ENCODE results near the gene ARL16. TPM values are rescaled to one million over a fixed set of nuclear protein-coding genes. Genes with fewer than 3 reads are reported as not detected.
"Not testable (repeated sequence)": the region's sequence is repeated elsewhere in the genome, so short reads cannot be mapped to it uniquely, and the experiment has no call there.

Gene ARL16
- total RNA-seq, 1 experiment from 2014 or later: 46.7 TPM

DNA sequence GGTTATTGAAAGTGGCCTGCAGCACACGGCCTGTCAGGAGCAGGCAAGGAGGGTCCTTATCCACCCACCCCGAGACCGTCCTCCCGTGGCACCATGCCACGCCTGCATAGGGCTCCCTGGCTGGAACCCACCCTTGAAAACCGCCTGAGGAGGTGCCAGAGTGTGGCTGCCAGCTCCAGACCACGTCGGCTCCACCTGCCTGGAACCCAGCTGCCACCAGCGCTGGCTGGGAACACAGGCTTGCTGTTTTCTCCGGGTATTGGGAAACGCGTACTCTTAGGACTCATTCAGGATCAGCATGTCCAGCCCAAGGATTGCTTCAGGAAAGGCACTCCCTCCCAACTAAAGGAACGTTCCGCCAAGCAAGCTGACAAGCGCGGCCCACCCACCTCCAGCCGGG is 6.7 kb downstream of the ARL16 start (continued):
- TF ChIP-seq, protein P1, sequence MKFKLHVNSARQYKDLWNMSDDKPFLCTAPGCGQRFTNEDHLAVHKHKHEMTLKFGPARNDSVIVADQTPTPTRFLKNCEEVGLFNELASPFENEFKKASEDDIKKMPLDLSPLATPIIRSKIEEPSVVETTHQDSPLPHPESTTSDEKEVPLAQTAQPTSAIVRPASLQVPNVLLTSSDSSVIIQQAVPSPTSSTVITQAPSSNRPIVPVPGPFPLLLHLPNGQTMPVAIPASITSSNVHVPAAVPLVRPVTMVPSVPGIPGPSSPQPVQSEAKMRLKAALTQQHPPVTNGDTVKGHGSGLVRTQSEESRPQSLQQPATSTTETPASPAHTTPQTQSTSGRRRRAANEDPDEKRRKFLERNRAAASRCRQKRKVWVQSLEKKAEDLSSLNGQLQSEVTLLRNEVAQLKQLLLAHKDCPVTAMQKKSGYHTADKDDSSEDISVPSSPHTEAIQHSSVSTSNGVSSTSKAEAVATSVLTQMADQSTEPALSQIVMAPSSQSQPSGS (CRISPR knock-in tag; IDR thresholded peaks at IDR 0.05; ENCODE audit: borderline replicate concordance, low read depth): no peak
- TF ChIP-seq RORB (CRISPR knock-in tag; IDR thresholded peaks at IDR 0.05) (no peak), ELF4 (CRISPR knock-in tag; IDR thresholded peaks at IDR 0.05; ENCODE audit: low read depth) (no peak), KAT7 (CRISPR knock-in tag; IDR thresholded peaks at IDR 0.05; ENCODE audit: borderline replicate concordance) (no peak)

- POLR2A ChIA-PET; H3K9me3 Mint-ChIP-seq; ATAC-seq; H3K4me3 Mint-ChIP-seq; H3K27me3 Mint-ChIP-seq (ENCODE audit: low read depth); H3K27ac Mint-ChIP-seq; H3K4me1 Mint-ChIP-seq: not testable (repeated sequence)
- peaks cover 33% of the 10 kb centered on the region for H3K36me3 Mint-ChIP-seq
- TF ChIP-seq, protein P2, sequence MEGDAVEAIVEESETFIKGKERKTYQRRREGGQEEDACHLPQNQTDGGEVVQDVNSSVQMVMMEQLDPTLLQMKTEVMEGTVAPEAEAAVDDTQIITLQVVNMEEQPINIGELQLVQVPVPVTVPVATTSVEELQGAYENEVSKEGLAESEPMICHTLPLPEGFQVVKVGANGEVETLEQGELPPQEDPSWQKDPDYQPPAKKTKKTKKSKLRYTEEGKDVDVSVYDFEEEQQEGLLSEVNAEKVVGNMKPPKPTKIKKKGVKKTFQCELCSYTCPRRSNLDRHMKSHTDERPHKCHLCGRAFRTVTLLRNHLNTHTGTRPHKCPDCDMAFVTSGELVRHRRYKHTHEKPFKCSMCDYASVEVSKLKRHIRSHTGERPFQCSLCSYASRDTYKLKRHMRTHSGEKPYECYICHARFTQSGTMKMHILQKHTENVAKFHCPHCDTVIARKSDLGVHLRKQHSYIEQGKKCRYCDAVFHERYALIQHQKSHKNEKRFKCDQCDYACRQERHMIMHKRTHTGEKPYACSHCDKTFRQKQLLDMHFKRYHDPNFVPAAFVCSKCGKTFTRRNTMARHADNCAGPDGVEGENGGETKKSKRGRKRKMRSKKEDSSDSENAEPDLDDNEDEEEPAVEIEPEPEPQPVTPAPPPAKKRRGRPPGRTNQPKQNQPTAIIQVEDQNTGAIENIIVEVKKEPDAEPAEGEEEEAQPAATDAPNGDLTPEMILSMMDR (IDR thresholded peaks at IDR 0.05): 0 out of 2 replicates have a peak, but pooled peaks have one; percentile 11
- CTCF ChIA-PET: interaction anchor here (0.6 to 1.9 kb wide), 10 partner anchors 9 to 1306 kb away, joined by 3 to 9 read pairs (median 5); partner anchors contain the start of genes ARL16, CCDC137, HGS and MRPL12
- DNase-seq (ENCODE audit: low spot score): peak; percentile 51
Observed at GRCh38 chr17:81675515-81676221, 7.9 kb downstream of the ARL16 start.

DNA sequence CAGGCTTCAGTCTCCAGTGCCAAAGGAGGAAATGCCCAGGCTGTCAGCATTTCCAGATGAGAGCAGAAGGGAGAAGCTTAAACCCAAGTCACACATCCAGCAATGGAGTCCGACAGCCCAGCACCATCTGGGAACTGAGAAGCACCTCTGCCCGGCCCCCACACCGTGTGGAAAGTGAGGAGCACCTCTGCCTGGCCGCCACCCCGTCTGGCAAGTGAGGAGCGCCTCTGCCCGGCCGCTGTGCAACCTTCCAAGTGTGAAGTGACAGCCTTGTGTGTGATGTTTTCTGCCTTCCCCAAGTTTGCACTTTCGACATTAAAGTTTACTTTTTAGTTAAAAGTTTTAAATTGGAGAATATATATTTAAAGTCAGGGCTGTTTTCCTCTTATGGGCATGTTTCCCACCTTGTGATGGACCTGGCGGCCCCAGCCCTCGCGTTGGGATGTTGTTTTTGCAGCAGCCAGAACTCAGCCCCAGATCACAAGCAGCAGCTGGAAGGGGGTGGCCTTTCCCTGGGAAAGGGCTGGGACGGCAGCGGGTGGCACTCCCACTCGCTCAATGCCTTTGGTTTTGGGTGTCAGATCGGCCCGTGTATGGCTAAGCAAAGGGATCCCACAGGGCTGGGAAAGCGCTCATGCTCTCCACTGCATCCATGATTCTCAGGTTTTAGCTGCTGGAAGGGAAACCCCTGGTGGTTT is 9.9 kb downstream of the ARL16 start:
- CTCF ChIA-PET: no interaction called here

More for the DNA sequence above, 9.9 kb downstream of the ARL16 start:
- no peaks in the 10 kb centered on the region for H3K27me3 Mint-ChIP-seq (ENCODE audit: low read depth)
- no peak for TF ChIP-seq CREB1 (CRISPR knock-in tag; IDR thresholded peaks at IDR 0.05)
- TF ChIP-seq, protein P3, sequence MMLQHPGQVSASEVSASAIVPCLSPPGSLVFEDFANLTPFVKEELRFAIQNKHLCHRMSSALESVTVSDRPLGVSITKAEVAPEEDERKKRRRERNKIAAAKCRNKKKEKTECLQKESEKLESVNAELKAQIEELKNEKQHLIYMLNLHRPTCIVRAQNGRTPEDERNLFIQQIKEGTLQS (CRISPR knock-in tag; conservative IDR thresholded peaks at IDR 0.05): no peak
- TF ChIP-seq, protein P4, sequence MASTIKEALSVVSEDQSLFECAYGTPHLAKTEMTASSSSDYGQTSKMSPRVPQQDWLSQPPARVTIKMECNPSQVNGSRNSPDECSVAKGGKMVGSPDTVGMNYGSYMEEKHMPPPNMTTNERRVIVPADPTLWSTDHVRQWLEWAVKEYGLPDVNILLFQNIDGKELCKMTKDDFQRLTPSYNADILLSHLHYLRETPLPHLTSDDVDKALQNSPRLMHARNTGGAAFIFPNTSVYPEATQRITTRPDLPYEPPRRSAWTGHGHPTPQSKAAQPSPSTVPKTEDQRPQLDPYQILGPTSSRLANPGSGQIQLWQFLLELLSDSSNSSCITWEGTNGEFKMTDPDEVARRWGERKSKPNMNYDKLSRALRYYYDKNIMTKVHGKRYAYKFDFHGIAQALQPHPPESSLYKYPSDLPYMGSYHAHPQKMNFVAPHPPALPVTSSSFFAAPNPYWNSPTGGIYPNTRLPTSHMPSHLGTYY (CRISPR knock-in tag; IDR thresholded peaks at IDR 0.05): no peak
- no peak for TF ChIP-seq ESRRA (CRISPR knock-in tag; IDR thresholded peaks at IDR 0.05; ENCODE audit: borderline replicate concordance)
- TF ChIP-seq OVOL2 (CRISPR knock-in tag; IDR thresholded peaks at IDR 0.05; ENCODE audit: borderline replicate concordance): no peak
- no peak for TF ChIP-seq NFATC4 (CRISPR knock-in tag; IDR thresholded peaks at IDR 0.05)
- TF ChIP-seq USF1 (CRISPR knock-in tag; IDR thresholded peaks at IDR 0.05): no peak
- no peak for TF ChIP-seq ZNF396 (CRISPR knock-in tag; IDR thresholded peaks at IDR 0.05; ENCODE audit: borderline replicate concordance)
- no peak for TF ChIP-seq ZNF232 (CRISPR knock-in tag; IDR thresholded peaks at IDR 0.05)
- TF ChIP-seq ELF4 (CRISPR knock-in tag; IDR thresholded peaks at IDR 0.05; ENCODE audit: low read depth): no peak
- TF ChIP-seq ZBTB43 (CRISPR knock-in tag; IDR thresholded peaks at IDR 0.05): no peak
- no peak for TF ChIP-seq ZNF219 (CRISPR knock-in tag; IDR thresholded peaks at IDR 0.05; ENCODE audit: borderline replicate concordance)
- TF ChIP-seq, protein P5, sequence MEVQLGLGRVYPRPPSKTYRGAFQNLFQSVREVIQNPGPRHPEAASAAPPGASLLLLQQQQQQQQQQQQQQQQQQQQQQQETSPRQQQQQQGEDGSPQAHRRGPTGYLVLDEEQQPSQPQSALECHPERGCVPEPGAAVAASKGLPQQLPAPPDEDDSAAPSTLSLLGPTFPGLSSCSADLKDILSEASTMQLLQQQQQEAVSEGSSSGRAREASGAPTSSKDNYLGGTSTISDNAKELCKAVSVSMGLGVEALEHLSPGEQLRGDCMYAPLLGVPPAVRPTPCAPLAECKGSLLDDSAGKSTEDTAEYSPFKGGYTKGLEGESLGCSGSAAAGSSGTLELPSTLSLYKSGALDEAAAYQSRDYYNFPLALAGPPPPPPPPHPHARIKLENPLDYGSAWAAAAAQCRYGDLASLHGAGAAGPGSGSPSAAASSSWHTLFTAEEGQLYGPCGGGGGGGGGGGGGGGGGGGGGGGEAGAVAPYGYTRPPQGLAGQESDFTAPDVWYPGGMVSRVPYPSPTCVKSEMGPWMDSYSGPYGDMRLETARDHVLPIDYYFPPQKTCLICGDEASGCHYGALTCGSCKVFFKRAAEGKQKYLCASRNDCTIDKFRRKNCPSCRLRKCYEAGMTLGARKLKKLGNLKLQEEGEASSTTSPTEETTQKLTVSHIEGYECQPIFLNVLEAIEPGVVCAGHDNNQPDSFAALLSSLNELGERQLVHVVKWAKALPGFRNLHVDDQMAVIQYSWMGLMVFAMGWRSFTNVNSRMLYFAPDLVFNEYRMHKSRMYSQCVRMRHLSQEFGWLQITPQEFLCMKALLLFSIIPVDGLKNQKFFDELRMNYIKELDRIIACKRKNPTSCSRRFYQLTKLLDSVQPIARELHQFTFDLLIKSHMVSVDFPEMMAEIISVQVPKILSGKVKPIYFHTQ (CRISPR knock-in tag; IDR thresholded peaks at IDR 0.05): no peak
- TF ChIP-seq NR3C1 (CRISPR knock-in tag; conservative IDR thresholded peaks at IDR 0.05; ENCODE audit: low read depth): no peak
- TF ChIP-seq FOXJ3 (CRISPR knock-in tag; IDR thresholded peaks at IDR 0.05; ENCODE audit: borderline replicate concordance): no peak
- TF ChIP-seq, protein P2 (IDR thresholded peaks at IDR 0.05): no peak
- POLR2A ChIA-PET: no interaction called here
- H3K27ac Mint-ChIP-seq: no peak overlapping the region
- no peaks in the 10 kb centered on the region for H3K9me3 Mint-ChIP-seq
- H3K36me3 Mint-ChIP-seq: peaks cover 44% of the 10 kb centered on the region
- DNase-seq (ENCODE audit: low spot score) (no peak), ATAC-seq (no peak)
- no peak overlapping the region for H3K4me3 Mint-ChIP-seq
- no peaks in the 10 kb centered on the region for H3K4me1 Mint-ChIP-seq
